Sigmoid colon (tissue), 4 donors: ENCODE measurements around the gene SEMA4C.

Experiments used
- CTCF ChIP-seq, 4 experiments: fragments of 450-650 bp in 3 of 4; fragments of 200-600 bp in 1 of 4; IDR thresholded peaks; one replicate each; pipeline ENCODE4 v1.5.1; 2016 to 2019; ENCODE audit warnings: antibody characterized with exemption in 4 of 4, mild to moderate bottlenecking in 3 of 4, moderate library complexity in 2 of 4
- POLR2AphosphoS5 ChIP-seq, 4 donors: sonication (generic); formaldehyde crosslinking; IDR thresholded peaks; one replicate each; pipeline ENCODE4 v1.6.1; 2017; ENCODE audit warnings: antibody characterized with exemption in 4 of 4

DNA sequence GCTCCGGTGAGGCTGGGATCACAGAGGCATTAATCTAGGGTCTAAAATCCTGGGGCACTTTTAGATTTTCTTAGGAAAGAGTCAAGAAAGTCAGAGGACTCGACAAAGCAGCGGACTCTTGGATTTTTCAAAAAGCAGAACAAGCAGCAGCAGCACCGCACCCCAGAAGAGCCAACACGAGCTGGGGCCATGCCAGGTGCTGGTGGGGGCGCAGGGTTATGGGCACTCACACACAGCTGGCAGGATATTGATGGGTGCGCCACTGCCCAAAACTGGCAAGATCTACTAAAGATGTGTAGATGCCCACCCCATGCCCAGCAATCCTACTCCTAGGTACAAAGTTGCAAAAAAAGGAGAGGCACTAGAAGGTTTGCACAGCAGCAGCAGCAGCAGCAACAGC, 33.9 kb upstream of the SEMA4C start:
- TF ChIP-seq CTCF (IDR thresholded peaks at IDR 0.05) (no peak), POLR2AphosphoS5 (IDR thresholded peaks at IDR 0.05) (no peak)
